ENCODE measurements around the gene PRX.

The PRX gene

GRCh38 chr19:40403262-40403984 lies 9.8 kb downstream of the PRX start:
- Histone ChIP-seq H3K4me3 (ENCODE audit: low read length, poor library complexity, severe bottlenecking) (peak overlapping the region; percentile 75), H3K27me3 (ENCODE audit: insufficient read depth, low read length, poor library complexity, severe bottlenecking) (no peaks in the 10 kb centered on the region), H3K9me2 (replicated peaks; ENCODE audit: low read depth, low read length) (no peaks in the 10 kb centered on the region), H3K9me3 (ENCODE audit: insufficient read depth, low read depth, low read length) (no peaks in the 10 kb centered on the region), H4K20me1 (ENCODE audit: insufficient read depth, low read length, poor library complexity, severe bottlenecking) (no peaks in the 10 kb centered on the region), H2AFZ (ENCODE audit: low read length) (peak overlapping the region; percentile 96), H3F3A (ENCODE audit: low read depth) (peaks cover 2% of the 10 kb centered on the region; the same call in 1 of the 2 replicates), H3K9ac (ENCODE audit: low read depth, low read length, poor library complexity, severe bottlenecking) (peak overlapping the region; percentile 66), H3K4me1 (ENCODE audit: insufficient read depth, low read length, poor library complexity, severe bottlenecking) (no peaks in the 10 kb centered on the region), H3K79me2 (ENCODE audit: insufficient read depth, low read length) (no peaks in the 10 kb centered on the region), H3K4me2 (ENCODE audit: low read depth, low read length, poor library complexity, severe bottlenecking) (peak overlapping the region; percentile 89), H3K36me3 (ENCODE audit: insufficient read depth, low read length) (no peaks in the 10 kb centered on the region)
- TF ChIP-seq EZH2phosphoT487 (IDR thresholded peaks at IDR 0.05; ENCODE audit: borderline replicate concordance) = no peak
- TF ChIP-seq, protein P1, sequence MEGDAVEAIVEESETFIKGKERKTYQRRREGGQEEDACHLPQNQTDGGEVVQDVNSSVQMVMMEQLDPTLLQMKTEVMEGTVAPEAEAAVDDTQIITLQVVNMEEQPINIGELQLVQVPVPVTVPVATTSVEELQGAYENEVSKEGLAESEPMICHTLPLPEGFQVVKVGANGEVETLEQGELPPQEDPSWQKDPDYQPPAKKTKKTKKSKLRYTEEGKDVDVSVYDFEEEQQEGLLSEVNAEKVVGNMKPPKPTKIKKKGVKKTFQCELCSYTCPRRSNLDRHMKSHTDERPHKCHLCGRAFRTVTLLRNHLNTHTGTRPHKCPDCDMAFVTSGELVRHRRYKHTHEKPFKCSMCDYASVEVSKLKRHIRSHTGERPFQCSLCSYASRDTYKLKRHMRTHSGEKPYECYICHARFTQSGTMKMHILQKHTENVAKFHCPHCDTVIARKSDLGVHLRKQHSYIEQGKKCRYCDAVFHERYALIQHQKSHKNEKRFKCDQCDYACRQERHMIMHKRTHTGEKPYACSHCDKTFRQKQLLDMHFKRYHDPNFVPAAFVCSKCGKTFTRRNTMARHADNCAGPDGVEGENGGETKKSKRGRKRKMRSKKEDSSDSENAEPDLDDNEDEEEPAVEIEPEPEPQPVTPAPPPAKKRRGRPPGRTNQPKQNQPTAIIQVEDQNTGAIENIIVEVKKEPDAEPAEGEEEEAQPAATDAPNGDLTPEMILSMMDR (conservative IDR thresholded peaks at IDR 0.05; ENCODE audit: low read length) = no peak

- Histone ChIP-seq H3K4me1 (ENCODE audit: insufficient read depth, low read length, poor library complexity, severe bottlenecking) (no peaks in the 10 kb centered on the region), H3F3A (ENCODE audit: low read depth) (peaks cover 2% of the 10 kb centered on the region; the same call in 1 of the 2 replicates), H3K79me2 (ENCODE audit: insufficient read depth, low read length) (no peaks in the 10 kb centered on the region), H3K27me3 (ENCODE audit: insufficient read depth, low read length, poor library complexity, severe bottlenecking) (no peaks in the 10 kb centered on the region), H3K36me3 (ENCODE audit: insufficient read depth, low read length) (no peaks in the 10 kb centered on the region), H3K9me2 (replicated peaks; ENCODE audit: low read depth, low read length) (no peaks in the 10 kb centered on the region), H3K9ac (ENCODE audit: low read depth, low read length, poor library complexity, severe bottlenecking) (no peak overlapping the region), H2AFZ (ENCODE audit: low read length) (no peak overlapping the region), H3K4me3 (ENCODE audit: low read length, poor library complexity, severe bottlenecking) (no peak overlapping the region), H3K4me2 (ENCODE audit: low read depth, low read length, poor library complexity, severe bottlenecking) (no peak overlapping the region), H4K20me1 (ENCODE audit: insufficient read depth, low read length, poor library complexity, severe bottlenecking) (no peaks in the 10 kb centered on the region), H3K9me3 (ENCODE audit: insufficient read depth, low read depth, low read length) (no peaks in the 10 kb centered on the region)
- TF ChIP-seq, protein P1 (conservative IDR thresholded peaks at IDR 0.05; ENCODE audit: low read length) = no peak
- no peak for TF ChIP-seq EZH2phosphoT487 (IDR thresholded peaks at IDR 0.05; ENCODE audit: borderline replicate concordance)
Observed at GRCh38 chr19:40400559-40400958, 12.6 kb downstream of the PRX start.

- no peaks in the 10 kb centered on the region for H3K36me3 ChIP-seq (ENCODE audit: insufficient read depth, low read length)
- no peak overlapping the region for H2AFZ ChIP-seq (ENCODE audit: low read length)
- H3K4me3 ChIP-seq (ENCODE audit: low read length, poor library complexity, severe bottlenecking) = no peak overlapping the region
- no peak overlapping the region for H3K9ac ChIP-seq (ENCODE audit: low read depth, low read length, poor library complexity, severe bottlenecking)
- no peaks in the 10 kb centered on the region for H3K4me1 ChIP-seq (ENCODE audit: insufficient read depth, low read length, poor library complexity, severe bottlenecking)
- H3K27me3 ChIP-seq (ENCODE audit: insufficient read depth, low read length, poor library complexity, severe bottlenecking) = no peaks in the 10 kb centered on the region
- TF ChIP-seq, protein P1 (conservative IDR thresholded peaks at IDR 0.05; ENCODE audit: low read length) = no peak
- H3K9me2 ChIP-seq (replicated peaks; ENCODE audit: low read depth, low read length) = no peaks in the 10 kb centered on the region
- H3F3A ChIP-seq (ENCODE audit: low read depth) = peaks cover under 1% of the 10 kb centered on the region; the same call in 1 of the 2 replicates
- no peaks in the 10 kb centered on the region for H4K20me1 ChIP-seq (ENCODE audit: insufficient read depth, low read length, poor library complexity, severe bottlenecking)
- no peaks in the 10 kb centered on the region for H3K79me2 ChIP-seq (ENCODE audit: insufficient read depth, low read length)
- H3K4me2 ChIP-seq (ENCODE audit: low read depth, low read length, poor library complexity, severe bottlenecking) = no peak overlapping the region
- no peaks in the 10 kb centered on the region for H3K9me3 ChIP-seq (ENCODE audit: insufficient read depth, low read depth, low read length)
Observed at GRCh38 chr19:40398417-40399131, 14.6 kb downstream of the PRX start.

Measured in Loucy (cell line).